ENCODE data around the gene DIS3L2. TPM values are rescaled to one million over a fixed set of nuclear protein-coding genes. Genes with fewer than 3 reads are reported as not detected.

Gene DIS3L2
- total RNA-seq, 1 donor from 2014 or later: 42.1 TPM

DNA sequence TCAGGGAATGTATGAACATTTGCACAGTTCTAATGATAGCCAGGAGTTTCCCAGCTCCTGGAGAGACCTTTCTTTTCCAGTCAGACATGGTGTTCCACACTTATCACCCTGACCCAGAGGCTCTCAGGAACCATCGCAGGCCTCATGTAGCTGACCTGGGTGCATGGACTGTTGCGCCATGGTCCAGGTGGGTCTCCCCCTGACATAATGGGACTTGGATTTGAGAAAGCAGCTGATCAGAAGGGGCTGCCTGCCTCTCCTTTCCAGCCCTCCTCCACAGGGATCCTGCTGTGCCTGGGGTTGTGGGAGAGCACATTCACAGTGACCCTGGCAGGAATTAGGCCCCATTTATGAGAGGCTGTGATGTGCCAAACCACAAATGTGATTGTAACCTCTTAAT, 283.6 kb downstream of the DIS3L2 start:
- Mint-ChIP-seq H3K27me3 (ENCODE audit: unreplicated experiment) (no peaks in the 10 kb centered on the region), H3K4me1 (ENCODE audit: low read depth, unreplicated experiment) (no peaks in the 10 kb centered on the region), H3K27ac (ENCODE audit: unreplicated experiment) (no peak overlapping the region), H3K36me3 (ENCODE audit: unreplicated experiment) (peaks cover 1% of the 10 kb centered on the region), H3K4me3 (ENCODE audit: unreplicated experiment) (no peak overlapping the region), H3K9me3 (ENCODE audit: unreplicated experiment) (peaks cover 1% of the 10 kb centered on the region)
- TF ChIP-seq, protein P1, sequence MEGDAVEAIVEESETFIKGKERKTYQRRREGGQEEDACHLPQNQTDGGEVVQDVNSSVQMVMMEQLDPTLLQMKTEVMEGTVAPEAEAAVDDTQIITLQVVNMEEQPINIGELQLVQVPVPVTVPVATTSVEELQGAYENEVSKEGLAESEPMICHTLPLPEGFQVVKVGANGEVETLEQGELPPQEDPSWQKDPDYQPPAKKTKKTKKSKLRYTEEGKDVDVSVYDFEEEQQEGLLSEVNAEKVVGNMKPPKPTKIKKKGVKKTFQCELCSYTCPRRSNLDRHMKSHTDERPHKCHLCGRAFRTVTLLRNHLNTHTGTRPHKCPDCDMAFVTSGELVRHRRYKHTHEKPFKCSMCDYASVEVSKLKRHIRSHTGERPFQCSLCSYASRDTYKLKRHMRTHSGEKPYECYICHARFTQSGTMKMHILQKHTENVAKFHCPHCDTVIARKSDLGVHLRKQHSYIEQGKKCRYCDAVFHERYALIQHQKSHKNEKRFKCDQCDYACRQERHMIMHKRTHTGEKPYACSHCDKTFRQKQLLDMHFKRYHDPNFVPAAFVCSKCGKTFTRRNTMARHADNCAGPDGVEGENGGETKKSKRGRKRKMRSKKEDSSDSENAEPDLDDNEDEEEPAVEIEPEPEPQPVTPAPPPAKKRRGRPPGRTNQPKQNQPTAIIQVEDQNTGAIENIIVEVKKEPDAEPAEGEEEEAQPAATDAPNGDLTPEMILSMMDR (IDR thresholded peaks at IDR 0.05; ENCODE audit: partially characterized antibody, unreplicated experiment): no peak
- no peak for DNase-seq

- no peak for DNase-seq
- Mint-ChIP-seq H3K9me3 (ENCODE audit: unreplicated experiment) (peaks cover 3% of the 10 kb centered on the region), H3K27ac (ENCODE audit: unreplicated experiment) (no peak overlapping the region), H3K27me3 (ENCODE audit: unreplicated experiment) (no peaks in the 10 kb centered on the region), H3K4me1 (ENCODE audit: low read depth, unreplicated experiment) (no peaks in the 10 kb centered on the region), H3K4me3 (ENCODE audit: unreplicated experiment) (no peak overlapping the region), H3K36me3 (ENCODE audit: unreplicated experiment) (no peaks in the 10 kb centered on the region)
- TF ChIP-seq, protein P1 (IDR thresholded peaks at IDR 0.05; ENCODE audit: partially characterized antibody, unreplicated experiment): no peak
Measured at GRCh38 chr2:232246245-232246644, 284.7 kb downstream of the DIS3L2 start.

- Mint-ChIP-seq H3K9me3 (ENCODE audit: unreplicated experiment) (peaks cover 2% of the 10 kb centered on the region), H3K36me3 (ENCODE audit: unreplicated experiment) (no peaks in the 10 kb centered on the region), H3K4me3 (ENCODE audit: unreplicated experiment) (no peak overlapping the region), H3K27ac (ENCODE audit: unreplicated experiment) (no peak overlapping the region), H3K27me3 (ENCODE audit: unreplicated experiment) (no peaks in the 10 kb centered on the region), H3K4me1 (ENCODE audit: low read depth, unreplicated experiment) (no peaks in the 10 kb centered on the region)
- TF ChIP-seq, protein P1 (IDR thresholded peaks at IDR 0.05; ENCODE audit: partially characterized antibody, unreplicated experiment): no peak
- no peak for DNase-seq
Measured at GRCh38 chr2:232249096-232249495, 287.6 kb downstream of the DIS3L2 start.

DNA sequence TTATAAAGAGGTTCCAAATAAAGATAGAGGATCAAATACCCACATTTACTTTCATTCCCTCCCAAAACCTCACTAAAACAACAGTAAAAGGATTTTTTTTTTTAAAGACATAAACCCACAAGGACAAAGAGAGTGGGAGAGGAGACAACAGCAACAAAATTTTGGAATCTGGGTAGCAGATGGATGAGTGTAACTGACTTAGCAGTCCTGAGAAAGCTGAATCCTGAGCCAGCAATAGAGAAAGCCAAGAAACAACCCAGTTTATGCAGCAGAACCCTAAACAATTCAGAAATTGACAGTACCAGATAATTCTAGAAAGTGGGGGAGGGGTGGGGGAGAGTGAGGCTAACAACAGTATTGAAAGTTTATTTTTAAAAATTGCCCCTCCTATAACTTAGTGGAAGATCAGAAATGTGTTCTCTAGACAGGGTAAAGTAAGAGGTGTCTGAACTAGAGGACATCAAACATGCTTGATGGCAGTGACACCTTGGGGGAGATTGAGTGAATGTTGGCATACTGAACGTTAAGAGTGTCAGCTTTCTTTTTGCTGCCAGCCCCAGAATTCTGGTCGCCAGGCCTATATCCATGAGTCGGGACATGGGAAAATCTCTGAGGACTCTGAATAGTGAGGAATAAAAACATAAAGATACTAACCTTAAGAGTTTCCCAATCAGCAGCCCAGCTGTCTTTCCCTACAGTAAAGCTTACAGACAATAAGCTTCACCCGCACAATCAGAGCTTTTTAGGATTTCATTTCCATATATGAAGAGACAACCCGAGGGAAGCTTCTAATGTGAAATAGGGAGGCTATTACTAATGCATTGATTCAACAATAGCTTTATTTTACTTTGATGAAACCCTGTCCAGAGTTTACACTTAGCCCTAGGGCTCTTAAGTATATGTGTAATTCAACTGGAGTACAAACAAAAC, 289.0 kb downstream of the DIS3L2 start:
- Mint-ChIP-seq H3K4me1 (ENCODE audit: low read depth, unreplicated experiment) (no peaks in the 10 kb centered on the region), H3K27me3 (ENCODE audit: unreplicated experiment) (no peaks in the 10 kb centered on the region), H3K9me3 (ENCODE audit: unreplicated experiment) (peaks cover 2% of the 10 kb centered on the region), H3K27ac (ENCODE audit: unreplicated experiment) (no peak overlapping the region), H3K4me3 (ENCODE audit: unreplicated experiment) (no peak overlapping the region), H3K36me3 (ENCODE audit: unreplicated experiment) (no peaks in the 10 kb centered on the region)
- TF ChIP-seq, protein P1 (IDR thresholded peaks at IDR 0.05; ENCODE audit: partially characterized antibody, unreplicated experiment): no peak
- DNase-seq: no peak

GRCh38 chr2:232255033-232255432, 293.5 kb downstream of the DIS3L2 start:
- TF ChIP-seq, protein P1 (IDR thresholded peaks at IDR 0.05; ENCODE audit: partially characterized antibody, unreplicated experiment): no peak
- H3K27ac Mint-ChIP-seq (ENCODE audit: unreplicated experiment): no peak overlapping the region

More at GRCh38 chr2:232255033-232255432, 293.5 kb downstream of the DIS3L2 start:
- H3K4me1 Mint-ChIP-seq (ENCODE audit: low read depth, unreplicated experiment): no peaks in the 10 kb centered on the region
- H3K4me3 Mint-ChIP-seq (ENCODE audit: unreplicated experiment): no peak overlapping the region
- H3K36me3 Mint-ChIP-seq (ENCODE audit: unreplicated experiment): peaks cover 3% of the 10 kb centered on the region
- H3K27me3 Mint-ChIP-seq (ENCODE audit: unreplicated experiment): peaks cover 1% of the 10 kb centered on the region
- H3K9me3 Mint-ChIP-seq (ENCODE audit: unreplicated experiment): peaks cover 5% of the 10 kb centered on the region
- DNase-seq: no peak
